ENCODE measurements around the gene C1QTNF5. TPM values are rescaled to one million over a fixed set of nuclear protein-coding genes. Genes with fewer than 3 reads are reported as not detected.

C1QTNF5 gene
- total RNA-seq, 1 experiment from 2014 or later = 0.33 TPM

DNA sequence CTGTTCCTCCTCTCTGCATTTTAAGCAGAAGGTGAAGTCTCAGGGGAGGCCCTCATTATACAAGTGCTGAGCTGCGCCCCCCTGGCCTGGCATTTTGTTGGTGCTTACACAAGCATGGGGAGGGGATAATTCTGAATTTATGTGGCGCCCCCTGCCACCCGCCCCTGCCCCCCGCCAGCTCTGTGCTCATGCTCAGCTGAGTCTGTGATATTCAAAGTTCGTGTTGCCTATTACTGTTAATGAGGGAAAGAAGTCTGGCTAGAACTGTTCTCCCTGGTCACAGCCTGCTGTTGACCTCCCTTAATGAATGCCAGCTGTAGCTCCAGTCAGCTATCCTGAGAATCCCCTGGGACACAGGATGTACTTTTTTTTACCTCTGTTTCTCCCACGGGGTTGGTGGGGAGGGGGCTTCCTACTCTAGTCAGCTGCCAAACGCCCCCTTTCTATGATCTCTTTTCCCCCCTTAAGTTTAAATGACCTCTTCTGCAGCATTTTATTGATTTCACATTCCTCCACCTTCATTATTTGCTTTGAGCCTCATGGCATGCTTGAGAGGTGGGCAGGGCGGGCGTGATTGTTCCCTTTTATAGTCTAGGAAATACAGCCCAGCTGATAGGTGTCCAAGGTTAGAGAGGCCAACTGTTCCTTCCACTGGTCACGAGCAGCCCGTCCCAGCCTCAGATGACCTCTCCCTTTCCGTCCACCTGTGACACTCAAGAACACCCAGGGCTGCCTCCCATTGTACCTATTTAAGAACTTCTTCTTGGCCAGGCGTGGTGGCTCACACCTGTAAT lies 28.6 kb upstream of the C1QTNF5 start:
- no peak overlapping the region for H3K4ac ChIP-seq (ENCODE audit: low read depth, low read length)
- H3K9me3 ChIP-seq (ENCODE audit: control insufficient read depth, low read depth, low read length) = no peaks in the 10 kb centered on the region
- no peak overlapping the region for H3K18ac ChIP-seq (ENCODE audit: insufficient read length, low read depth, low read length)
- H4K8ac ChIP-seq (replicated peaks; ENCODE audit: insufficient read length, low read depth, low read length) = no peak overlapping the region
- no peak overlapping the region for H3K27ac Mint-ChIP-seq
- TF ChIP-seq, protein P1, sequence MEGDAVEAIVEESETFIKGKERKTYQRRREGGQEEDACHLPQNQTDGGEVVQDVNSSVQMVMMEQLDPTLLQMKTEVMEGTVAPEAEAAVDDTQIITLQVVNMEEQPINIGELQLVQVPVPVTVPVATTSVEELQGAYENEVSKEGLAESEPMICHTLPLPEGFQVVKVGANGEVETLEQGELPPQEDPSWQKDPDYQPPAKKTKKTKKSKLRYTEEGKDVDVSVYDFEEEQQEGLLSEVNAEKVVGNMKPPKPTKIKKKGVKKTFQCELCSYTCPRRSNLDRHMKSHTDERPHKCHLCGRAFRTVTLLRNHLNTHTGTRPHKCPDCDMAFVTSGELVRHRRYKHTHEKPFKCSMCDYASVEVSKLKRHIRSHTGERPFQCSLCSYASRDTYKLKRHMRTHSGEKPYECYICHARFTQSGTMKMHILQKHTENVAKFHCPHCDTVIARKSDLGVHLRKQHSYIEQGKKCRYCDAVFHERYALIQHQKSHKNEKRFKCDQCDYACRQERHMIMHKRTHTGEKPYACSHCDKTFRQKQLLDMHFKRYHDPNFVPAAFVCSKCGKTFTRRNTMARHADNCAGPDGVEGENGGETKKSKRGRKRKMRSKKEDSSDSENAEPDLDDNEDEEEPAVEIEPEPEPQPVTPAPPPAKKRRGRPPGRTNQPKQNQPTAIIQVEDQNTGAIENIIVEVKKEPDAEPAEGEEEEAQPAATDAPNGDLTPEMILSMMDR (conservative IDR thresholded peaks at IDR 0.05) = no peak
- H4K91ac ChIP-seq (ENCODE audit: insufficient read length, low read depth, low read length) = no peak overlapping the region
- H3K27me3 ChIP-seq (ENCODE audit: insufficient read depth, low read length) = peaks cover 12% of the 10 kb centered on the region; the same call in 1 of the 2 replicates
- H3K79me1 ChIP-seq (ENCODE audit: insufficient read depth, low read depth, low read length, poor library complexity, severe bottlenecking) = no peaks in the 10 kb centered on the region
- peaks cover 52 to 61% of the 10 kb centered on the region in 2 experiments for H3K4me1 Mint-ChIP-seq
- H2BK12ac ChIP-seq (ENCODE audit: insufficient read length, low read depth, low read length) = no peak overlapping the region
- no peak overlapping the region for H3K14ac ChIP-seq (ENCODE audit: insufficient read depth, low read length)
- DNase-seq = no peak
- no peaks in the 10 kb centered on the region for H3K23me2 ChIP-seq (ENCODE audit: insufficient read length, low read depth, low read length, poor library complexity, severe bottlenecking)
- H4K20me1 ChIP-seq (ENCODE audit: control insufficient read depth, insufficient read depth, insufficient read length) = peaks cover 4% of the 10 kb centered on the region
- H4K5ac ChIP-seq (ENCODE audit: insufficient read length, low read depth, low read length) = no peak overlapping the region
- no peak overlapping the region for H3K27ac ChIP-seq (ENCODE audit: insufficient read length, low read depth, low read length)
- H3K56ac ChIP-seq (ENCODE audit: insufficient read length, low read depth, low read length) = no peak overlapping the region
- H3K4me3 Mint-ChIP-seq = no peak overlapping the region
- H3K36me3 Mint-ChIP-seq (ENCODE audit: insufficient read depth in 1 of 3, low read depth in 3 of 3) = peaks cover 0 to 6% (median 2%) of the 10 kb centered on the region in 3 experiments; a peak in 5 of 7 replicates
- H2BK15ac ChIP-seq (ENCODE audit: low read depth, low read length) = no peak overlapping the region
- no CpG with 5 or more reads among the region's 13 CpGs for WGBS (ENCODE audit: extremely low coverage, insufficient read length, low lambda C conversion rate)
- no peak overlapping the region for H2AK5ac ChIP-seq (ENCODE audit: insufficient read length, low read length)
- H3K79me2 ChIP-seq (ENCODE audit: insufficient read depth, low read length) = no peaks in the 10 kb centered on the region
- H2BK5ac ChIP-seq (ENCODE audit: insufficient read length, low read length) = no peak overlapping the region
- 0 out of 2 replicates have a peak, but pooled peaks cover 2% of the 10 kb centered on the region for H3K4me1 ChIP-seq (ENCODE audit: insufficient read depth, low read length)
- no peak overlapping the region for H2BK20ac ChIP-seq (ENCODE audit: low read depth, low read length, poor library complexity, severe bottlenecking)
- no peak overlapping the region for H3K9ac ChIP-seq (ENCODE audit: extremely low read depth, insufficient read length, low read length)
- peaks cover 2 to 5% of the 10 kb centered on the region in 2 experiments; a peak in 2 of 5 replicates for H3K9me3 Mint-ChIP-seq
- no peak overlapping the region for H3K23ac ChIP-seq (ENCODE audit: insufficient read length, low read depth, low read length)
- no peak overlapping the region for H2BK120ac ChIP-seq (ENCODE audit: low read depth, low read length, poor library complexity, severe bottlenecking)
- peaks cover 50% of the 10 kb centered on the region for H3K27me3 Mint-ChIP-seq (ENCODE audit: low read depth)
- H3T11ph ChIP-seq (ENCODE audit: low read length) = no peak overlapping the region
- no peak overlapping the region for H3K4me2 ChIP-seq (ENCODE audit: insufficient read depth, insufficient read length, low read length)
- H2AFZ ChIP-seq (ENCODE audit: low read length) = no peak overlapping the region

All from H9 (cell line).